H1 (cell line): ENCODE results near the gene WDR44. TPM values are rescaled to one million over a fixed set of nuclear protein-coding genes. Genes with fewer than 3 reads are reported as not detected.

ENCODE experiments used
- CTCF ChIA-PET: fragments of 300-600 bp; sonication (Branson Sonifier 250); formaldehyde crosslinking; loops from one replicate; lab custom pipeline; 2021; ENCODE audit not compliant: partially characterized antibody; lab: Charles Lee
- POLR2A ChIA-PET: fragments of 300-600 bp; sonication (Branson Sonifier 250); formaldehyde crosslinking; loops from one replicate; lab custom pipeline; 2021; ENCODE audit warnings: inconsistent platforms; ENCODE audit not compliant: partially characterized antibody; lab: Charles Lee
- DNase-seq, 2 experiments: peaks; one replicate each; pipeline versions ENCODE4 v3.0.0 to v3.0.0-alpha.2; 2010 to 2022; ENCODE audit warnings: low spot score in 2 of 2, low read depth in 1 of 2, mixed read lengths in 1 of 2
- FAIRE-seq: peaks from 2 replicates; lab custom pipeline; 2011; peaks lifted over from hg19 to GRCh38; lab: Jason Lieb, UNC
- H2AFZ ChIP-seq: 2 replicates; pipeline ENCODE4 v1.8.1; 2012; ENCODE audit warnings: low read length, inconsistent platforms
- H2AK5ac ChIP-seq: 2 replicates; pipeline ENCODE4 v1.6.1; 2013; ENCODE audit warnings: low read depth, low read length
- H2BK120ac ChIP-seq: replicated peaks from 2 replicates; pipeline ENCODE3; 2013; ENCODE audit warnings: low read depth, low read length, inconsistent platforms
- H2BK12ac ChIP-seq: 2 replicates; pipeline ENCODE4 v1.6.1; 2013; ENCODE audit warnings: low read depth, low read length
- H2BK15ac ChIP-seq: 2 replicates; pipeline ENCODE4 v1.6.1; 2013; ENCODE audit warnings: low read length
- H2BK20ac ChIP-seq: 2 replicates; pipeline ENCODE4 v1.6.1; 2013; ENCODE audit warnings: low read length
- H2BK5ac ChIP-seq: 2 replicates; pipeline ENCODE4 v1.6.1; 2013; ENCODE audit warnings: low read depth, low read length
- H3K14ac ChIP-seq: 2 replicates; pipeline ENCODE4 v1.6.1; 2013; ENCODE audit warnings: inconsistent platforms; ENCODE audit not compliant: insufficient read length
- H3K18ac ChIP-seq: 2 replicates; pipeline ENCODE4 v1.6.1; 2013; ENCODE audit warnings: low read length; ENCODE audit errors: extremely low read depth
- H3K23ac ChIP-seq: 2 replicates; pipeline ENCODE4 v1.6.1; 2013; ENCODE audit warnings: inconsistent platforms; ENCODE audit not compliant: insufficient read length
- H3K23me2 ChIP-seq: 2 replicates; pipeline ENCODE4 v1.6.1; 2013; ENCODE audit warnings: low read depth, low read length
- H3K27ac ChIP-seq: 2 replicates; pipeline ENCODE4 v1.6.1; 2011; ENCODE audit warnings: low read depth, low read length, inconsistent platforms
- H3K27me3 ChIP-seq, 4 experiments: replicated peaks in 1 of 4; 1 replicate in 1 of 4; 2 replicates in 3 of 4; pipeline versions ENCODE4 v1.6.1 to v1.8.1; 2011 to 2013; ENCODE audit warnings: low read length in 3 of 4, mild to moderate bottlenecking in 3 of 4, inconsistent platforms in 2 of 4, mixed read lengths in 2 of 4, moderate library complexity in 1 of 4; ENCODE audit not compliant: control insufficient read depth in 3 of 4, insufficient read depth in 3 of 4; ENCODE audit errors: extremely low read depth in 1 of 4
- H3K36me3 ChIP-seq, 4 experiments: 2 replicates each; pipeline versions ENCODE4 v1.6.1 to v1.8.1; 2011 to 2013; ENCODE audit warnings: mild to moderate bottlenecking in 4 of 4, low read length in 3 of 4, moderate library complexity in 2 of 4, control low read depth in 1 of 4, inconsistent platforms in 1 of 4; ENCODE audit not compliant: insufficient read depth in 4 of 4, control insufficient read depth in 2 of 4
- H3K4ac ChIP-seq: replicated peaks from 2 replicates; pipeline ENCODE3; 2013; ENCODE audit warnings: low read length, low read depth, mixed read lengths, inconsistent platforms; ENCODE audit not compliant: insufficient read length
- H3K4me1 ChIP-seq, 4 experiments: replicated peaks in 1 of 4; 1 replicate in 1 of 4; 2 replicates in 3 of 4; pipeline versions ENCODE4 v1.6.1 to v1.8.1; 2011 to 2013; ENCODE audit warnings: low read length in 3 of 4, inconsistent platforms in 2 of 4, mixed read lengths in 1 of 4; ENCODE audit not compliant: insufficient read depth in 4 of 4, control insufficient read depth in 3 of 4
- H3K4me2 ChIP-seq, 2 experiments: 2 replicates each; pipeline versions ENCODE4 v1.6.1 to v1.8.1; 2011 to 2013; ENCODE audit warnings: low read depth in 2 of 2, low read length in 2 of 2, control low read depth in 1 of 2, inconsistent platforms in 1 of 2, mild to moderate bottlenecking in 1 of 2; ENCODE audit not compliant: insufficient read depth in 1 of 2
- H3K4me3 ChIP-seq, 4 experiments: fragments of 200-600, 300-600 bp in 1 of 4; sonication (generic), shearing (Covaris generic), sonication (Bioruptor Twin) in 1 of 4; 2 replicates each; pipeline versions ENCODE4 v1.5.1 to v1.8.1; 2011 to 2016; ENCODE audit warnings: low read length in 4 of 4, low read depth in 3 of 4, control low read depth in 2 of 4, inconsistent platforms in 2 of 4, mild to moderate bottlenecking in 2 of 4, mixed read lengths in 1 of 4, moderate library complexity in 1 of 4; ENCODE audit not compliant: insufficient read depth in 2 of 4; ENCODE audit errors: extremely low read depth in 1 of 4
- H3K56ac ChIP-seq: replicated peaks from 2 replicates; pipeline ENCODE3; 2013; ENCODE audit warnings: low read depth, mild to moderate bottlenecking, mixed read lengths, low read length, inconsistent platforms; ENCODE audit not compliant: insufficient read length
- H3K79me1 ChIP-seq: 2 replicates; pipeline ENCODE4 v1.6.1; 2013; ENCODE audit warnings: low read depth, low read length, control low read depth
- H3K79me2 ChIP-seq, 2 experiments: 2 replicates each; pipeline versions ENCODE4 v1.6.1 to v1.8.1; 2012 to 2013; ENCODE audit warnings: low read length in 2 of 2, mild to moderate bottlenecking in 2 of 2, inconsistent platforms in 1 of 2; ENCODE audit not compliant: insufficient read depth in 2 of 2, control insufficient read depth in 1 of 2
- H3K9ac ChIP-seq, 4 experiments: replicated peaks in 1 of 4; 1 replicate in 1 of 4; 2 replicates in 3 of 4; pipeline versions ENCODE4 v1.6.1 to v1.8.1; 2011 to 2013; ENCODE audit warnings: low read depth in 3 of 4, low read length in 3 of 4, control low read depth in 2 of 4, mild to moderate bottlenecking in 2 of 4, moderate library complexity in 2 of 4, inconsistent platforms in 1 of 4; ENCODE audit errors: extremely low read depth in 1 of 4
- H3K9me3 ChIP-seq, 2 experiments: 2 replicates each; pipeline versions ENCODE4 v1.6.1 to v1.8.1; 2012 to 2013; ENCODE audit warnings: mild to moderate bottlenecking in 2 of 2, moderate library complexity in 2 of 2, control low read depth in 1 of 2, inconsistent platforms in 1 of 2, low read depth in 1 of 2, low read length in 1 of 2, mixed read lengths in 1 of 2; ENCODE audit not compliant: insufficient read depth in 2 of 2
- H4K20me1 ChIP-seq, 2 experiments: replicated peaks in 1 of 2; 2 replicates each; pipeline versions ENCODE3 to v1.8.1; 2011 to 2013; ENCODE audit warnings: inconsistent platforms in 2 of 2, low read length in 2 of 2, mild to moderate bottlenecking in 1 of 2; ENCODE audit not compliant: insufficient read depth in 2 of 2, control insufficient read depth in 1 of 2
- H4K5ac ChIP-seq: 2 replicates; pipeline ENCODE4 v1.6.1; 2013; ENCODE audit warnings: low read length, low read depth, mixed read lengths, inconsistent platforms; ENCODE audit not compliant: insufficient read length
- H4K8ac ChIP-seq: 2 replicates; pipeline ENCODE4 v1.8.0; 2013; ENCODE audit warnings: mild to moderate bottlenecking, moderate library complexity, low read length, inconsistent platforms; ENCODE audit not compliant: insufficient read depth; ENCODE audit errors: extremely low read depth
- H4K91ac ChIP-seq: replicated peaks from 2 replicates; pipeline ENCODE3; 2013; ENCODE audit warnings: low read length, mixed read lengths, inconsistent platforms; ENCODE audit not compliant: insufficient read length
- CHD1 ChIP-seq: IDR thresholded peaks from 2 replicates; pipeline ENCODE4 v1.6.1; 2012; ENCODE audit warnings: low read depth, low read length, improper control_type of control experiment
- JUND ChIP-seq: IDR thresholded peaks from 2 replicates; pipeline ENCODE4 v1.6.1; 2011; ENCODE audit warnings: mild to moderate bottlenecking, improper control_type of control experiment, low read length
- NRF1 ChIP-seq: IDR thresholded peaks from 2 replicates; pipeline ENCODE4 v1.6.1; 2011; ENCODE audit warnings: mild to moderate bottlenecking, low read depth, low read length, improper control_type of control experiment
- SIN3A ChIP-seq, 2 experiments: IDR thresholded peaks in 1 of 2; conservative IDR thresholded peaks in 1 of 2; 2 replicates each; pipeline ENCODE4 v1.6.1; 2011 to 2012; ENCODE audit warnings: low read length in 2 of 2, improper control_type of control experiment in 1 of 2, low read depth in 1 of 2, mild to moderate bottlenecking in 1 of 2
- SIX5 ChIP-seq: IDR thresholded peaks from 2 replicates; pipeline ENCODE4 v1.6.1; 2011; ENCODE audit warnings: mild to moderate bottlenecking, low read depth, low read length
- ZNF274 ChIP-seq: IDR thresholded peaks from 2 replicates; pipeline ENCODE4 v1.7.0; 2012; ENCODE audit warnings: low read length, borderline replicate concordance; ENCODE audit errors: extremely low read depth
- WGBS, 2 experiments: shearing (Covaris generic) in 1 of 2; methylation state at CpG; one replicate each; pipeline versions ENCODE4 v1.1.6 to v1.1.7; 2013 to 2015; ENCODE audit warnings: low lambda C conversion rate in 2 of 2, mixed read lengths in 2 of 2, inconsistent platforms in 1 of 2, low coverage in 1 of 2, missing lambda C conversion rate in 1 of 2; ENCODE audit not compliant: insufficient replicate concordance in 2 of 2, insufficient coverage in 1 of 2, insufficient read length in 1 of 2; ENCODE audit errors: extremely low coverage in 1 of 2, missing lambda C conversion rate in 1 of 2; 5-methylcytosine and 5-hydroxymethylcytosine counted together
- polyA plus RNA-seq, 7 experiments: library from polyadenylated mRNA; depleted of rRNA in 3 of 7; stranded (reverse) in 5 of 7; unstranded in 2 of 7; fragments of >200 nt in 5 of 7; fragments of 200-250 nt in 2 of 7; gene quantifications; 1 replicate in 5 of 7; 2 replicates in 1 of 7; 4 replicates in 1 of 7; pipeline versions ENCODE4 v1.2.1 to v1.2.3, GENCODE V29; 2011 to 2013; ENCODE audit warnings: missing spikeins in 2 of 7, mixed read lengths in 2 of 7
- total RNA-seq: library from RNA; stranded (reverse); fragmentation: NEBNext Ultra II Directional; extraction: Animal tissue kit (Norgen Biotek cat#: 25700); gene quantifications from 2 replicates; pipeline ENCODE4 v1.2.1, GENCODE V29; 2021

The WDR44 gene
- total and polyA plus RNA-seq, 2 of the 8 experiments (the other 6 are each of a cell fraction or from before 2014, with no cell fraction given) = 5.1 to 17.2 TPM

- DNase-seq (no peak), FAIRE-seq (no peak)
- Histone ChIP-seq H2BK5ac (no peak overlapping the region), H3K23me2 (no peaks in the 10 kb centered on the region), H4K5ac (no peak overlapping the region), H2BK20ac (no peak overlapping the region), H4K20me1 (no peaks in the 10 kb centered on the region), H2BK120ac (no peak overlapping the region), H3K9ac (no peak overlapping the region), H3K27ac (no peak overlapping the region), H3K36me3 (no peaks in the 10 kb centered on the region), H3K23ac (no peak overlapping the region), H3K56ac (no peak overlapping the region), H3K18ac (no peak overlapping the region), H2AK5ac (no peak overlapping the region), H3K4me1 (no peaks in the 10 kb centered on the region), H3K4me3 (no peak overlapping the region), H3K14ac (no peak overlapping the region), H3K9me3 (no peaks in the 10 kb centered on the region), H3K4me2 (no peak overlapping the region), H4K91ac (no peak overlapping the region), H4K8ac (no peak overlapping the region), H2BK15ac (no peak overlapping the region), H3K4ac (no peak overlapping the region), H3K79me1 (no peaks in the 10 kb centered on the region), H3K27me3 (no peaks in the 10 kb centered on the region), H2BK12ac (no peak overlapping the region), H2AFZ (no peak overlapping the region), H3K79me2 (no peaks in the 10 kb centered on the region)
- 86% methylated on average over 6 of the region's 6 CpGs; no CpG with 5 or more reads in 1 of the 2 experiments for WGBS, 2 experiments
- ChIA-PET CTCF (interaction anchor here (0.6 to 1.7 kb wide), 2 partner anchors 36 to 127 kb away, joined by 5 to 6 read pairs; no protein-coding TSS in a partner anchor), POLR2A (no interaction called here)
- TF ChIP-seq JUND = no peak
- TF ChIP-seq SIX5 = no peak
- TF ChIP-seq CHD1 = no peak
- no peak for TF ChIP-seq ZNF274
- no peak for TF ChIP-seq NRF1
- no peak for TF ChIP-seq SIN3A (conservative IDR thresholded peaks at IDR 0.05 in 1 of 2, IDR thresholded peaks at IDR 0.05 in 1 of 2; ENCODE audit: low read depth in 1 of 2, low read length in 2 of 2)
Observed at GRCh38 chrX:118474586-118474985, 128.7 kb downstream of the WDR44 start.
